GM12872 (cell line): ENCODE results near the gene LHFPL6.

Source experiments
- TF ChIP-seq, protein P1 (sequence below): IDR thresholded peaks from 3 replicates; pipeline ENCODE4 v1.5.1; 2011; ENCODE audit warnings: low read depth, mild to moderate bottlenecking, low read length, moderate library complexity; ENCODE audit not compliant: insufficient read depth

Gene LHFPL6

DNA sequence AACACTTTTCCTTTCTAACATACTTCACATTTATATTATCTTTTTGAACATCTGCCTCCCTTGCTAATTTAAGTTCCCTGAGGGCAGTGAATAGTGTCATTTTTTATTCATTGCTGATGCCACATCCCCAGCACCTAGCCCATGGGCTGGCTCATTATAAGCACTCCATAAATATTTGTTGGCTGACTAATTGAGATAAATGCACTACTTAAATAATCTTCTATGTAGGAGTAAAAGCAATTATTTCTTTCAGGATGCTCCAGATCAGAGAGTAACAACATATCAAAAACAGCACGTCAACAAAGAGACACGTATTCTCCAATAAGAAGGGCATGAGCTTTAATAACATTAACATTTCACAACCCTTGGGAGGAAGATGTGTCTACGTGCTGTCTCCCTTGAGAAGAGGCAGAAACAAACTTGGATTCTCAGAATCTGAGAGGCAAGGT, 228.2 kb downstream of the LHFPL6 start:
- TF ChIP-seq, protein P1, sequence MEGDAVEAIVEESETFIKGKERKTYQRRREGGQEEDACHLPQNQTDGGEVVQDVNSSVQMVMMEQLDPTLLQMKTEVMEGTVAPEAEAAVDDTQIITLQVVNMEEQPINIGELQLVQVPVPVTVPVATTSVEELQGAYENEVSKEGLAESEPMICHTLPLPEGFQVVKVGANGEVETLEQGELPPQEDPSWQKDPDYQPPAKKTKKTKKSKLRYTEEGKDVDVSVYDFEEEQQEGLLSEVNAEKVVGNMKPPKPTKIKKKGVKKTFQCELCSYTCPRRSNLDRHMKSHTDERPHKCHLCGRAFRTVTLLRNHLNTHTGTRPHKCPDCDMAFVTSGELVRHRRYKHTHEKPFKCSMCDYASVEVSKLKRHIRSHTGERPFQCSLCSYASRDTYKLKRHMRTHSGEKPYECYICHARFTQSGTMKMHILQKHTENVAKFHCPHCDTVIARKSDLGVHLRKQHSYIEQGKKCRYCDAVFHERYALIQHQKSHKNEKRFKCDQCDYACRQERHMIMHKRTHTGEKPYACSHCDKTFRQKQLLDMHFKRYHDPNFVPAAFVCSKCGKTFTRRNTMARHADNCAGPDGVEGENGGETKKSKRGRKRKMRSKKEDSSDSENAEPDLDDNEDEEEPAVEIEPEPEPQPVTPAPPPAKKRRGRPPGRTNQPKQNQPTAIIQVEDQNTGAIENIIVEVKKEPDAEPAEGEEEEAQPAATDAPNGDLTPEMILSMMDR: no peak

DNA sequence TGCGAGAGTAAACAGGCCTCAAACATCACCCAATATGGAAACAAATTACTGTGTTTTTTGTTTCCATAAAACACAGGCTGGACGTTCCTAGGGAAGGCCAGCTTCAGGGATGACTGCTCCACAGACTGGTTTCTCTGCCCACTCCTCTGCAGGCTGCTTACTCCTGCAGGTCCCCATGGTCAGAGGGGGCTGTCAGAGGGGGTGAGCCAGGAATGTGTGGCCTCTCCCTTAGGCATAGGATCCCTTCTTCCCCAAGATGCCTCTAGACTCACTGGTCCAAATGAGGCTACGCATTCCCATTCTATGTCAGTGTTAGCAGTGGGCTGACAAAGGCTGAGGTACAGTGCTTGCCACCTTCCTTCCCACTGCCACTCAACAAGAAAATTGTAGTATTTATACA, 229.8 kb downstream of the LHFPL6 start:
- TF ChIP-seq, protein P1: no peak

DNA sequence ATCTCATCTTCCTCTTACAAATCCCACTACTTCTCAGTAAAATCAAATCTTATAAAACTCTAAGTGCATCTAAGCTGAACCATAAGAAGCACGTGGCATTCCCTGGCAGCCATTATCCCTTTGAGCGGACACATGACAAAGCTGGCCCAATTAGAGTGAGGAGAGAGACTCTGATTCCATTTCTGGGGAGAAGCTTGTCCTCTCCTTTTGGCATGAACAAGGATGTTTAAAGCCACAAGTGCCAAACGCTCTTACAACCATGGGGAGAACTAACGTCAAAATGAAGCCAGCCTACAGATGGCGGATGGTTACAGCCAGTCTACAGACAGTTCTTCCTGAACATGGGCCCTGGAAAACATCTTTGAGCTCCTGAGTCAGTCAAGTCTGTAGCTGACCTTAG, 231.3 kb downstream of the LHFPL6 start:
- TF ChIP-seq, protein P1: no peak

DNA sequence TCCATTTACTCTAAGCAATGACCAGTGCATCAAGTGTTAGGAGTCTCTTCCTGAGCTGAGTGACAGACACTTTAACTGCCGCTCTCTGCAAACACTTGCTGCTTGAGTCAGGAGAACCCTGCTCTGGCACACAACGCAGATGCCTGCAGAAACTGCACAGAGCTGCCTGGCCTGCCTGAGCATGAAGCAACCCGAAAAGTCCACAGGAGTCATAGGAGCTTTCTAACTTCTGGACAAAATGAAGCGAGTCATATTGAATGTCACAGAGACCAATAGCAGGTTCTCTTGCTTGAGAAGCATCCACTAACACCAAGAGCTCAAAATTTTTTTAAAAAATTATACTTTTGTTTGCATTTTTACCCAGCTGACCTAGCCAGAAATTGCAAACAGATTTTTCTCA, 232.4 kb downstream of the LHFPL6 start:
- TF ChIP-seq, protein P1: no peak

DNA sequence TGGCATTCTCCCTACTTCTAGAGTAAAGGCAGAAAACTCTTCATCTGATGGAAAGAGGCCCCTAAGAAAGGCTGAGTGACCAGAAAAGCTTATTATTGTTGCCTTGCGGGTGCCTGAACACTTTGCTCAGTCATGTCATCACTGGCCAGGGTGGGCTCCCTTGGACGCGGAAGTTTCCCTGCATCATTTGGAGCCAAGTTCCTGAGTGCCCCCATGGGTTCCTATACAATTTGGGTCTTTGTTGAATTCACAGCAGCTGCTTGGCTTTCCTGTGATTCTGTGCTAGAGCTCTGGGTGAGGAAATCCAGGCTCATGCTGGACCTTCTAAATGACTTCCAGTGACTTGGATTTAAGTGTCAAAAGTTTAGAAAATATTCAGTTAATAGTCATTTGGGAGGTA, 232.9 kb downstream of the LHFPL6 start:
- TF ChIP-seq, protein P1: no peak

DNA sequence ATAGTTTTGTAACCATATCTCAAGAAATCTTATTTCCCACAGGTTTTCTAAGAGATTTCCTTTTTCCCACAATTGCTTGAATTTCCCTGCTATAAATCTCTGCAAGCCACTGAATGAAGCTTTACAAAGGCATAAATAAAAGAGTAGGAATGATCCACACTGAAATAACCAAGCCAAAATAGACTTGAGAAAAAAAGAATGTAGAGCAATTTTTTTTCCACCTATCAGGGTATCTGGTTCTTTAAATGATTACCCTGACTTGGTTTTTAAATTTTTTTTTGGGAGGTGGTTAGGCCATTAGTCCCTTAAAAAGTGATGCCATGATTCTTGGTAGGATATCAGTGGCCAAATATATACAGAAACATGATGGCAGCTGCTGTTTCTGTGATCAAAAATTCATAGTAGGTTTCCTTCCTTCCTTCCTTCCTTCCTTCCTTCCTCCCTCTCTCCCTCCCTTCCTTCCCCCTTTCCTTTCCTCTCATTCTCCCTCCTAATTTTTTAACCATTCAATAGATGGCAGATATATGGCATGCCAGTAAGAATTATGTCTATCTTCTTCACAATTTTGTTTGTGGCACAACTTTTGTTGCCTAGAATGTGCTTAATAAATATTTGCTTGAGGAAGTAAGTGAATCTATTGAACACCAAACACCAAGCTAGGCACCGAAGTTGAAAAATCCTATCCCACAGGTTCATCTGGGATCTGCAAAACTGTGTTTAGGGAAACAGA, 233.7 kb downstream of the LHFPL6 start:
- TF ChIP-seq, protein P1: no peak

DNA sequence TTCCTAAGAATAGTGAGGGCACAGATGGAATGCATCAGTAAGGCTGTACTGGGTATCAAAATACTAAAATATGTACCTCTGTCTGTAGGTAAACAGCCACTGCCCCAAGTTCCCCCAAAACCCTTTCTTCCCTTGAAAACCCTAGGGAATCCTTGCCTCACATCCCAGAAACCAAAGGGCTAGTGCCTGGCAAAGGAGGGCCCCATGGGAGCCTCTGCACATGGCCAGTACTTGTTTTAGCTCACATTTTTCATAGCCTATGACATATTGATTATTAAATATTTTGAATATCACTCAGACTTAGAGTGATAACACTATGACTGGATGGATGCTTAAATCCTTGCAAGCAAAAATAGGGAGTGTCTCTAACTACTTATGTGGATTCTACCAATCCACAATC, 237.1 kb downstream of the LHFPL6 start:
- TF ChIP-seq, protein P1: no peak
